HCT116 (cell line): ENCODE data around the gene ARHGEF37. TPM values are rescaled to one million over a fixed set of nuclear protein-coding genes. Genes with fewer than 3 reads are reported as not detected.

ENCODE experiments used
- ATAC-seq: fragments of 200-7000 bp; cut with Tn5 transposase; 2 replicates; pipeline ENCODE4 v1.9.1; 2020; ENCODE audit warnings: mild to moderate bottlenecking, moderate library complexity
- BruUV-seq: library from RNA; stranded (reverse); fragments of 400-500 nt; replicated peaks from 2 replicates; lab custom pipeline; 2021; lab: Mats Ljungman, UMichigan
- CTCF ChIA-PET: fragments of 300-600 bp; sonication (Branson Sonifier 250); formaldehyde crosslinking; loops from one replicate; lab custom pipeline; 2021; ENCODE audit warnings: antibody characterized with exemption; lab: Charles Lee
- POLR2A ChIA-PET: fragments of 300-600, 350-600 bp; sonication (Branson Sonifier 250); formaldehyde crosslinking; loops from one replicate; lab custom pipeline; 2021; ENCODE audit warnings: antibody characterized with exemption; lab: Charles Lee
- RAD21 ChIA-PET, 2 experiments: fragments of 300-600 bp; sonication (Branson Sonifier 250); formaldehyde crosslinking; loops; one replicate each; lab custom pipeline; 2023; ENCODE audit warnings: low total read pairs in 2 of 2; ENCODE audit not compliant: uncharacterized antibody in 2 of 2, unreplicated experiment in 2 of 2, low non-redundant PET in 1 of 2; lab: Charles Lee
- DNase-seq: peaks from one replicate; pipeline ENCODE4 v3.0.0-alpha.2; 2010; ENCODE audit warnings: low read depth, low spot score
- H2AFZ ChIP-seq: fragments of 200-600 bp; shearing (Covaris generic), sonication (generic); 2 replicates; pipeline ENCODE4 v1.6.1; 2017; ENCODE audit warnings: low read depth, mixed run types, mixed read lengths, antibody characterized with exemption, low read length; ENCODE audit not compliant: poor library complexity, severe bottlenecking
- H3K27ac ChIP-seq: 2 replicates; pipeline ENCODE4 v1.5.1; 2012; ENCODE audit warnings: low read depth, low read length
- H3K27me3 ChIP-seq: fragments of 200-600 bp; sonication (generic); 2 replicates; pipeline ENCODE4 v1.6.1; 2016; ENCODE audit warnings: mixed run types, low read length, mixed read lengths; ENCODE audit not compliant: insufficient read depth
- H3K36me3 ChIP-seq, 2 experiments: fragments of 200-500 bp in 1 of 2; fragments of 200-600 bp in 1 of 2; sonication (Bioruptor generic) in 1 of 2; sonication (generic) in 1 of 2; 2 replicates each; pipeline versions ENCODE4 v1.5.1 to v1.6.1; 2014 to 2016; ENCODE audit warnings: low read length in 2 of 2, inconsistent platforms in 1 of 2, mixed read lengths in 1 of 2, mixed run types in 1 of 2; ENCODE audit not compliant: insufficient read depth in 2 of 2, control insufficient read depth in 1 of 2
- H3K4me1 ChIP-seq, 2 experiments: fragments of 200-600 bp in 1 of 2; sonication (generic) in 1 of 2; 2 replicates each; pipeline versions ENCODE4 v1.5.1 to v1.6.1; 2012 to 2017; ENCODE audit warnings: low read length in 2 of 2, inconsistent platforms in 1 of 2, mild to moderate bottlenecking in 1 of 2, mixed read lengths in 1 of 2, mixed run types in 1 of 2, moderate library complexity in 1 of 2; ENCODE audit not compliant: insufficient read depth in 2 of 2, control insufficient read depth in 1 of 2
- H3K4me2 ChIP-seq: fragments of 200-600 bp; sonication (generic); 2 replicates; pipeline ENCODE4 v1.6.1; 2017; ENCODE audit warnings: mixed run types, low read length, mixed read lengths
- H3K4me3 ChIP-seq, 2 experiments: fragments of 200-600 bp in 1 of 2; sonication (generic) in 1 of 2; replicated peaks in 1 of 2; 2 replicates each; pipeline ENCODE4 v1.5.1; 2011 to 2016; ENCODE audit warnings: low read length in 2 of 2, control low read depth in 1 of 2, low read depth in 1 of 2, mild to moderate bottlenecking in 1 of 2, mixed read lengths in 1 of 2, mixed run types in 1 of 2
- H3K79me2 ChIP-seq: fragments of 200-600 bp; sonication (generic); 2 replicates; pipeline ENCODE4 v1.6.1; 2017; ENCODE audit warnings: mild to moderate bottlenecking, mixed run types, low read length, moderate library complexity, mixed read lengths; ENCODE audit not compliant: insufficient read depth
- H3K9ac ChIP-seq: fragments of 200-600 bp; sonication (generic); 2 replicates; pipeline ENCODE4 v1.6.1; 2016; ENCODE audit warnings: low read length, mixed read lengths
- H3K9me2 ChIP-seq: fragments of 200-600 bp; sonication (generic), shearing (Covaris generic); 2 replicates; pipeline ENCODE4 v1.6.1; 2017; ENCODE audit warnings: mixed run types, mild to moderate bottlenecking, moderate library complexity; ENCODE audit not compliant: insufficient read depth
- H3K9me3 ChIP-seq, 2 experiments: fragments of 200-500 bp in 1 of 2; fragments of 200-600 bp in 1 of 2; sonication (Bioruptor generic) in 1 of 2; sonication (generic) in 1 of 2; 2 replicates each; pipeline ENCODE4 v1.6.1; 2014 to 2017; ENCODE audit warnings: low read length in 2 of 2, mixed read lengths in 2 of 2, inconsistent platforms in 1 of 2, low read depth in 1 of 2, mild to moderate bottlenecking in 1 of 2, mixed run types in 1 of 2, moderate library complexity in 1 of 2; ENCODE audit not compliant: control insufficient read depth in 1 of 2, insufficient read depth in 1 of 2
- H4K20me1 ChIP-seq: fragments of 200-600 bp; sonication (generic), shearing (Covaris generic); 2 replicates; pipeline ENCODE4 v1.6.1; 2017; ENCODE audit warnings: mixed run types, mild to moderate bottlenecking, moderate library complexity; ENCODE audit not compliant: insufficient read depth
- ATF3 ChIP-seq: IDR thresholded peaks from 2 replicates; pipeline ENCODE4 v1.6.1; 2012
- CBX3 ChIP-seq: IDR thresholded peaks from 2 replicates; pipeline ENCODE4 v1.6.1; 2012; ENCODE audit warnings: low read depth
- CEBPB ChIP-seq: IDR thresholded peaks from 2 replicates; pipeline ENCODE4 v1.6.1; 2012; ENCODE audit warnings: low read depth
- EGR1 ChIP-seq: IDR thresholded peaks from 2 replicates; pipeline ENCODE4 v1.6.1; 2012; ENCODE audit warnings: low read depth
- ELF1 ChIP-seq: IDR thresholded peaks from 2 replicates; pipeline ENCODE4 v1.6.1; 2012; ENCODE audit warnings: low read depth, borderline replicate concordance
- EZH2 ChIP-seq: fragments of 200-600 bp; sonication (generic); IDR thresholded peaks from 2 replicates; pipeline ENCODE4 v1.6.1; 2017; ENCODE audit warnings: antibody characterized with exemption, mixed run types
- EZH2phosphoT487 ChIP-seq: fragments of 200-600 bp; IDR thresholded peaks from 2 replicates; pipeline ENCODE4 v1.6.1; 2018; ENCODE audit warnings: antibody characterized with exemption, borderline replicate concordance
- FOSL1 ChIP-seq: IDR thresholded peaks from 2 replicates; pipeline ENCODE4 v1.6.1; 2012; ENCODE audit warnings: low read depth
- JUND ChIP-seq: IDR thresholded peaks from 2 replicates; pipeline ENCODE4 v1.6.1; 2012
- POLR2AphosphoS5 ChIP-seq: IDR thresholded peaks from 2 replicates; pipeline ENCODE4 v1.6.1; 2011; ENCODE audit warnings: mild to moderate bottlenecking, low read depth, low read length, moderate library complexity
- SP1 ChIP-seq: IDR thresholded peaks from 2 replicates; pipeline ENCODE4 v1.6.1; 2012; ENCODE audit warnings: low read depth
- YY1 ChIP-seq: IDR thresholded peaks from 2 replicates; pipeline ENCODE4 v1.6.1; 2011; ENCODE audit warnings: low read length, low read depth, moderate library complexity, mild to moderate bottlenecking; ENCODE audit not compliant: insufficient replicate concordance; ENCODE audit errors: extremely low read depth
- ZBTB33 ChIP-seq: IDR thresholded peaks from 2 replicates; pipeline ENCODE4 v1.6.1; 2011; ENCODE audit warnings: mild to moderate bottlenecking, low read length, moderate library complexity; ENCODE audit not compliant: insufficient replicate concordance; ENCODE audit errors: extremely low read depth
- ZFX ChIP-seq: fragments of 450-650 bp; IDR thresholded peaks from 2 replicates; pipeline ENCODE4 v1.6.1; 2017
- intact Hi-C: fragments of 100-400 bp; cut with micrococcal nuclease; formaldehyde crosslinking; loops from 2 replicates; pipeline ENCODE4 v1.10.0; 2022
- total RNA-seq: library from RNA; stranded (reverse); gene quantifications from one replicate; pipeline ENCODE4 v1.2.1, GENCODE V29; 2021; ENCODE audit not compliant: unreplicated experiment

ARHGEF37 gene
- total RNA-seq, 1 experiment from 2014 or later: 7.0 TPM

DNA sequence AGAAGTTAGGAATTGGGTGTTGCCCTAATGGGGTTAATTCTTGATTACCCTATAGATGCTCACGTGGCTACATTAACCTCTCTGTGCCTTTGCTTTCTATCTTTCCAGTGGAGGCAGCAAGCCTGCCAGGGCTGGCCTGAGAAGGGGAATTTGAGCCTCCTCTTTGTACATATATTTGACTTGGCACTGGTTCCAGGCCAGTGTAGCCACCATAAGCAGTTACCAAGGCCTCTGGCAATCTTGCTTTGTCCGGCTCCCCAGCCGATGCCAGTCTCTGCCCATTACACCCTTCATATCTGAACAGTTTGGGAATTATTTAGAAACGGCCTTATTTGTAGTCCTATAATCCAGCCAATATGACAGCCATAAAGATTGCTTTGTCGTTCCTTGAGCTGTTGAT is 90.2 kb downstream of the ARHGEF37 start:
- no peak overlapping the region for H3K4me2 ChIP-seq
- no peaks in the 10 kb centered on the region for H4K20me1 ChIP-seq
- H3K9me2 ChIP-seq: no peaks in the 10 kb centered on the region
- ATAC-seq (no peak), DNase-seq (no peak)
- POLR2A ChIA-PET: no interaction called here
- H3K4me1 ChIP-seq: no peaks in the 10 kb centered on the region
- no TSS peak for BruUV-seq
- H3K36me3 ChIP-seq: no peaks in the 10 kb centered on the region
- no peak overlapping the region for H3K9ac ChIP-seq
- no peaks in the 10 kb centered on the region for H3K79me2 ChIP-seq
- CTCF ChIA-PET: no interaction called here
- H3K27me3 ChIP-seq: no peaks in the 10 kb centered on the region
- no peak overlapping the region for H2AFZ ChIP-seq
- TF ChIP-seq CEBPB: no peak
- no peak for TF ChIP-seq FOSL1
- no peak for TF ChIP-seq JUND
- TF ChIP-seq ELF1: no peak
- TF ChIP-seq EGR1: no peak
- TF ChIP-seq YY1: no peak
- no peak for TF ChIP-seq ATF3
- TF ChIP-seq ZFX: no peak
- TF ChIP-seq ZBTB33: no peak
- TF ChIP-seq EZH2: no peak
- no peak for TF ChIP-seq CBX3
- TF ChIP-seq SP1: no peak
- TF ChIP-seq POLR2AphosphoS5: no peak
- TF ChIP-seq EZH2phosphoT487: no peak
- H3K9me3 ChIP-seq: no peaks in the 10 kb centered on the region
- H3K4me3 ChIP-seq: no peak overlapping the region
- RAD21 ChIA-PET: no interaction called here
- intact Hi-C loops: no loop called here
- H3K27ac ChIP-seq: no peak overlapping the region
